ENCODE measurements around the gene DPYSL4.
A peak's percentile ranks its signal among the peaks of the same experiment; 100 is the strongest.

The DPYSL4 gene
- total RNA-seq, result 0.05 to 7.3 (median 1.2) reads per million in 3 experiments

DNA sequence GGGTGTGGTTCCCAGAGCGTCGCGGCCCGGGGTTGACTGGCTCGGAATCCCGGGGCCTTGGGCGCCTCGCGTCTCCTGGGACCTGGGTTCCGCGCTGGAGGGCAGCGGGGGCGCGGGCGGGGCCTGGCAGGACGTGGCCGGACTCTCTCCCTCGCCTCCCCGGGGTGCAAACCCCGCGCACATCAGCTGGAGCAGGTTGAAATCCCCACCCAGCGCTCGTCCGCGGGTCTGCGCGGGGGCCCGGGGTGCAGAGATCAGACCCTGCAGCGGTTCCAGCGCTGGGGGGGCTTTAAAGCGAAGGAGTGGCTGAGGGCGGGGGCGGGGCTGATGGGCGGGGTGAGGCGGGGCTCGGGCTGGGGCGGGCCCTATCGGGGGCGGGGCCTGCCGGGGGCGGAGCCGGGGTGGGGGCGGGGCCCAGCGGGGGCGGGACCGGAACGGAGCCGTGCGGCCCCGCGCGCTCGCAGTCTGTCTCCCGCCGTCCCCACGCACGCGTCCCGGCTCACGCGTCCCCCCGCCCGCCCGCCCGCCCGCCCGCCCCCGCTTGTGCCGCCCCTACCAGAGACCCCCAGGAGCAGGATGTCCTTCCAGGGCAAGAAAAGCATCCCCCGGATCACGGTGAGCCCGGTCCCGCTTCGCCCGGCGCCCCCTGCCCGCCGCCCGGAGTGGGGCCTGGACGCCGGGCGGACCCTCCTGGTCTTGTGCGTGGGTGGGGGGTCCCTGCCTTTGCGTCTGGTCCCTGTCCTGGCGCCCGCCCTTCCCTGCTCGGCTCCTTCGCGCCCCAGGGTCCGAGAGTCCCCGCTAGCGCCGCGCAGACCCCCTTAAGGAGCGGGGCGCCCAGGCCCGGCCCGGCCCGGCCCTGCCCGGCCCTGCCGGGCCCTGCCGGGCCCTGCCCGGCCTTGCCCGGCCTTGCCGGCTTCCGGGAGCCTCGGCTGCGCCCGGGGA, at the start of gene DPYSL4:
Gene DPYSL4 (plus strand): TSS at position 461 of the 942 bp plus-strand sequence. CDS start 116 bp downstream, at position 577.
- DNase-seq, result no peak

DNA sequence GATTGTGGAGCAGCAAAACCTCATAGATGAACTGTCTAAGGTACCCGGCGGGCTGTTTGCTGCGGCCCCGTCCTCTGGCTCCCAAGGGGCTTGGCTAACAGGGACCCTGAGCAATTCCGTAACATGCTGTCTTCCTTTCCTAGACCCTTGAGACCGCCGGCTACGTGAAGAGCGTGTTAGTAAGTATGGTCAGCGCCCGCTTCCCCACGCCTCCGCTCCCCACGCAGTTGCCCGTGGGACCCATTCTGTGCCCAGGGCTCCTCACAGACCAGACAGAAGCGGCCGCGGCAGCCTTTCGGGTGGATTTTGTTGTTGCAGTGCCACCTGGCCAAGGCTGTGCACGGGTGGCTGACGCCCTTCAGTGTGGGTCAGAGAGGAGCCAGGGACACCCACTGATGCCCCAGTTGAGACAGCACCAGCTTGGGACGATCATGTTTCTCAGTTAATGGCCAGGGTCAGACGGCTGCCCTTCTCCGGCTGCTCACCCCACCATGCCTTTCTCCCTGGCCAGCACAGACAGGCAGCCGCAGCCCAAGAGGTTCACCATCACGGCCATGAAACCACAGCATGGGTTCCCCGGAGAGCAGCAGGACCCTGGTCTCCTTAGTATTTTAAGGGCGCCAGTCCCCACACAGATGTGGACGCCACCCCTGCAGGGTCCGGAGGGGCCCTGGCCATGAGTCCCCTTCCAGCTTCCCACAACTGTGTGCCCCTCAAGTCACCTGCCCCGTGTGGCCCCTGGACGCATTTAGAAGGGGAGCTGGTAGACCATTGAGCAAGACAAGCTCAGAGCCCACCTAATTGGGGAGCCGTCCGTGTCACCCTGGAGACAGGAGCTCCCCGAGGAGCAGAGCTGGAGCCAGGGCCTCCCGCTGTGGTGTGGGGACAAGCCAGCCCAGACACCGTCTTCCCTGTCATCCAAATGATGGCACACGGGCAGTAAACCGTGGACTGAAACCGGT, 49.4 kb upstream of the DPYSL4 start:
- DNase-seq, result no peak

DNA sequence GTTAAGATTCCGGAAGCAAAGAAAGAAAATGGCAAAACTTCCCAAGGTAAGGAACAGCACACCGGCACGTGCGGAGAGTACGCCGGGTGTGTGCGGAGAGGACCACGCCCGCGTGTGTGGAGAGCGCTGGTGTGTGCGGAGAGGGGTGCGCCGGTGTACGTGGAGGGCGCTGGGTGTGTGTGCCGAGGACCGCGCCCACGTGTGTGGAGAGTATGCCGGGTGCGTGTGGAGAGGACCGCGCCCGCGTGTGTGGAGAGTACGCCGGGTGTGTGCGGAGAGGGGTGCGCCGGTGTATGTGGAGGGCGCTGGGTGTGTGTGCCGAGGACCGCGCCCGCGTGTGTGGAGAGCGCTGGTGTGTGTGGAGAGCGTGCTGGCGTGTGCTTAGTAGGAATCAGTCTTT, 48.6 kb upstream of the DPYSL4 start:
- DNase-seq, result no peak

DNA sequence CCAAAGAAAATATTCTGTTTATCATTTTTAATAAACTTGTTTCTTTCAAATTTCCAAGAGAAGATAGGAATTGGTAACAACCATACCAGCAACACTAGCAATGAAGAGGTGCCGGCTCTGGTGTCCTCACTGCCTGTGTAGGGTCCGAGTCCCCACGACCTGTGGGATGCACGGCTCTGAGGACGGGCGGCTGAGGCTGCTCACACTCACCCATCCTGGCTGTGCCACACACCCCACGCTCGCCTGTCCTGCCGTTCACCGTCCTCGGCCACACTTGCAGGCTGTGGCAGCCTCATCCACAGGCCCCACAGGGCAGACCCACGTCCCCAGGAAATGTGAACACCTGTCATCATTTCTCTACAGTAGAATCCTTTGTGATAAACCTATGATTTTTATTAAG, 48.2 kb upstream of the DPYSL4 start:
- DNase-seq, result no peak

DNA sequence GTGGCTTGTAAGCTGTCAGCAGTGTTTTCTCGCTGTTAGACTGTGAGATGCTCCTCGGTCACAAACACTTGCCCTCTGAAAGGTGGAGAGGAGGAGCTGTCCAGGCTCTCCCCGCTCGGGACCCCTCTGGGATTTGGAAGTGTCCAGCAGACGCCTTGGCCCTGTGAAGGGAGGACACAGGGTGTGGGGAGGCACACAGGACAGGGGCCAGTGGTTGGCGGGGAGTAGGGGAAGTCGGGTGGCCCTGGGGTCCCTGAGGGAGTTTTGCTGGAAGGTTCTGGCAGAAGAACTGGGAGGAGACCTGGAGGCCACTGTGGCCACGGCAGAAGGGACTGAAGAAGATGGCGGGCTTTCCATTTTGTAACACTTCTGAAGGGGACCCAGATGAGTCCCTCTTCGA, 47.2 kb upstream of the DPYSL4 start:
- DNase-seq, result no peak

DNA sequence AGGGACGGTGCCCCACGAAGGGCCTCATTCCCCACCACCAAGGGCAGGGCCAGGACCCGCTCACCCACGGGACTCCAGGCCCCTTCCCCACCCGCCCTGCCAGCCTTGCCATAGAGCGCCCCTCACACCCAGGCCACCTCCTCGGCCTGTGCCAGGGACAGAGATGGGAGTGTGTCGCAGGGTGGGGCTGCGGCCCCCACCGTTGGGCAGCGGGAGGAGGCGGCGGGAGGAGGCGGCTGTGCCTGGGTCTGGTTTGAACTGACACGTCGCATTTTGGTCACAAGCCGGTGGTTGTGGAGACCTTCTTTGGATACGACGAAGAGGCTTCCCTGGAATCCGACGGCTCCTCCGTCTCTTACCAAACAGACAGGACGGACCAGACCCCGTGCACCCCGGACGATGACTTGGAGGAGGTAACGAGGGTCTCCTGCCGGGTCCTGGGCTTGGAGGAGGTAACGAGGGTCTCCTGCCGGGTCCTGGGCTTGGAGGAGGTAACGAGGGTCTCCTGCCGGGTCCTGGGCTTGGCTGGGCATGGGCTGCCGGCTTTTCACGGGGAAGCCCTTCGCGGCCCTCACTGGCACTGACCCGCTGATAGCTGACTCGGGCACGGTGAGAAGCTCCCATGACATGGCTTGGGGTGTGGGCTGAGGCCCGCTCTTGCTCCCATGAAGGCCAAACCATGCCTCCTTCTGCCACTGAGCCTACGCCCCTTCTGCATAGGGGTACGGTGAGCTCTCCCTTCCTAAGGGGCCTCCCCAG, 46.4 kb upstream of the DPYSL4 start:
- DNase-seq, result no peak

DNA sequence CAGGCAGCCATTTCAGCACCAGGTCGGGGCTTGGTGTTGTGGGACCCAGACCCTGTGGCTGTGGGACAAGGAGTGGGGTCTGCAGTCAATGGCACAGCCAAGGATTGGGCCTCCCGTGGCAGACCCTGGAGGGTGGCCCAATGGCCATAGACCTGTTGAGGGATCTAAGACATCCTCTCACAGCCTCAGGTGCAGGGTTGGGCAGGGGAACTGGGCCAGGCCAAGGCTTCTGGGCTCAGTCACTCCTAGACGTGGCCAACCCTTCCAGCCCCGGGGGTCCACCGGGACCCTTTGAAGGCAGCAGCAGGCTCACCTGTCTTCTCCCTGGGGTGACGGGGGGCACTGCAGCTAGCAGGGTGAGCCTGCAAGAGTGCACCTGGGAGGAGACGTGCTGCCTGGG, 45.7 kb upstream of the DPYSL4 start:
- no peak for DNase-seq

DNA sequence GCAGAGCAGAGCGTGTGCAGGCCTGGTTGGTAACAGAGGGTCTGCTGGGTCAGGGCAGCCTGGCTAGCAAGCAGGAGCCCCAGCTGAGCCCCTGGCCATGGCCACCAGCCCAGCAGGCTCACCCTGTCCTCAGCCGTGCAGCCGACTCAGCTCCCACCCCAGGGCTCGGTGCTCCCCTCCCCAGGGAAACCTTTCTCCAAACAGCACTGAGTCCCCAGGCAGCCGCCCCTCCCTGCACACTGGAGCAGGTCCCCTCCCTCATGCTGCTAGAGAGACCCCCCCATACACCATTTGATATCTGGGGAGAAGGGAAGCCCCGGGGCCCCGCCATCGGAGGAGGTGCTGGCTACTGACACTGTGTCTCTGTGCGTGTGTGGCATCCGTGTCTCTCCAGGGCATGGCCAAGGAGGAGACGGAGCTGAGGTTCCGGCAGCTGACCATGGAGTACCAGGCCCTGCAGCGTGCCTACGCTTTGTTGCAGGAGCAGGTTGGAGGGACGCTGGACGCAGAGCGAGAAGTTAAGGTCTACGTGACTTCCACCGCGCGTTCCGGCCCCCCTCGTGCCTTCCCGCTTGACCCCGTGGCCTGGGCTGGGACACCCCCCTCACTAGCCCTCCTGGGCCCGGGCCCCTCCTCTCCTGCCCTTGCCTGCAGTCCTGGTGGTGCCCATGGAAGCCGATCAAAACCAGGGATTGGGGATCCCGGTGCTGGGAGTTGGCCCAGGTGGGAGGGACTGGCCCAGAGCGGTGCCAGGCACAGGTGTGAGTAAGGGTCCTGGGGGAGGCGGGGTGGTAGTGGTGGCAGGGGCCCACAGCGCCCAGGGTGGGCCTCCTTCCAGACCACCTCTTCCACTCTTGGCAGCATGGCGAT, 45.0 kb upstream of the DPYSL4 start:
- no peak for DNase-seq

DNA sequence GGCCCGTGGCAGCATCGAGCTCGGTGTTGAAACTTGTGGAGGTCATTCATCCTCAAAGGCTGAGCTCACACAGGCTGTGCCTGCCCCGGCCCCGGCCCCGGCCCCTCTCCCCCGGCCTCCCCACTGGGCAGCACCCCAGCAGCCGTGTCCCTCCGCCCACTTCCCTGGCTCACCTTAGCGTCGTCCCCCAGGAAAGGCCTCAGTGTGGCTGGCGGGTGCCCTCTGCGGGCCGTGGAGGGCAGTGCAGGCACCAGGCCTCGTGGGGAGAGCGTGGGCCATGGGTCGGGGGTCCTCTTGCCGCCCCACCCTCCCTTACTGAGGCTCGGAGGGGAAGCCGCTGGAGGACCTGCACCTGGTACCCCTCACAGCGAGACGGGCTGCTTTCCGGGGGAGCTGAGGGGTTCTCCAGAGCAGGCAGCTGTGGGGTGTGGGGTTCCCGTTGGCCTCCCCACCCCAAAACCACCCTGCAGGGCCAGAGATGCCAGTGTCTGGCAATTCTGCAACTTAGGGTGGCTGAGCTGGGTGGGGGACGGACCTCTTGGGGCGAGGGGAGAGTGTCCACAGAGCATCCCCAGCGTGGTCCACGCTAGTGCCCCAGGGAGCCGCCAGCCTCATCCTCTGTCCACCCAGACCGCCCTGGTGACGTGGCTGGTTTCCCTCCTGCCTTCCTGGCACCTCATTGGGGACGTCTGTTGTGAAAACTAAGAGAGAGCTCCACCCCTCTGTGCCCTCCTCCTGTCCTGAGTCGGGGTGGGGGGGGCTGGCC, 44.2 kb upstream of the DPYSL4 start:
- peak; percentile 28 for DNase-seq

DNA sequence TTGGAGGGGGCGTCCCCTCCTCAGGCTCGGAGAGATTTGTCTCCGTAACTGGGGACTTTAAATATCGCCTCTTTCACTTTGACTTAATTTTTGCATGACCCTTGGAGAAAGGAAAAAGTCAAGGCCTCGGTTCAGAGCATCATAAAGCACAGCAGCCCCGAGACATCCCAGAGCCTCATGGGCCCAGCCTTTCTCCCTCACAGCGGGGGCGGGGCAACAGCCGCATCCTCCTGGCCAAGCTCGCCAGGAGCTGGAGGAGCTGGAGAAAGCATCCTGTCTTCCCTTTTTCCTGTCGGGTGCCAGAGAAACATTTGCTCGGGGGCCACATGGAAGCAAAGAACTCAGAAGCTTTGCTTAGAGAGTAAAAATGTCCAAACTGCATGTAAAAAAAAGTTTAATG, 43.6 kb upstream of the DPYSL4 start:
- no peak for DNase-seq

DNA sequence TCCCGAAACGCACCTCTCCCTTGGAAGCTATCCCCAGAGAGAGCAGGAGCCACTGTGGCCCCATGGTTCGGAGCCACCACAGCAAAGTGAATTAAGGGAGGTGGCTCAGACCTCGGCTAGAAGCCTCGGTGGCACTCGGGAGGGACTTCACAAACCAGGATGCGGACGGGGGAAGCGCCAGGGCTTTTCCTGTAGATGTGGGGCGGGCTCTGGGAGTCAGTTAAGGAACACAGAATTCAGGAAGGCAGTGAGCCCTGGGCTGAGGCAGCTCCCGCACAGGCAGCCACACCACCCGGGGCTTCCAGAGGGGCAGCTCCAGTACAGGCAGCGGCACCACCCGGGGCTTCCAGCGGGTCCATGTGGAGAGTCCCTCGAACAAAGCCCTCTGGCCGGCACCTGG, 42.7 kb upstream of the DPYSL4 start:
- no peak for DNase-seq

DNA sequence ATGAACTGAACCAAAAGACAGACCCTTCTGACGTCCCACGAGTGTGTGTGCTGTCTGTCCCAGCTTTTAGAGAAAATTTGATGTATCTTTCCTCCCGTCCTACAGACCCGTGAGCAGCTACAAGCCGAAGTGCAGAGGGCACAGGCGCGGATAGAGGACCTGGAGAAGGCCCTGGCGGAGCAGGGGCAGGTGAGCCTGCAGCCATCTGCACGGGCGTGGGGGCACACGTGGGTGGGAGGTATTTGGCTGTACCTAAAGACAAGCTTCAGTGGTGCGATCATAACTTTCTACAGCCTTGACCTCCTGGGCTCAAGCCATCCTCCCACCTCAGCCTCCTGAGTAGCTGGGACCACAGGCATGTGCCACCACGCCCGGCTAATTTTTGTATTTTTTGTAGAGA, 41.7 kb upstream of the DPYSL4 start:
- no peak for DNase-seq

DNA sequence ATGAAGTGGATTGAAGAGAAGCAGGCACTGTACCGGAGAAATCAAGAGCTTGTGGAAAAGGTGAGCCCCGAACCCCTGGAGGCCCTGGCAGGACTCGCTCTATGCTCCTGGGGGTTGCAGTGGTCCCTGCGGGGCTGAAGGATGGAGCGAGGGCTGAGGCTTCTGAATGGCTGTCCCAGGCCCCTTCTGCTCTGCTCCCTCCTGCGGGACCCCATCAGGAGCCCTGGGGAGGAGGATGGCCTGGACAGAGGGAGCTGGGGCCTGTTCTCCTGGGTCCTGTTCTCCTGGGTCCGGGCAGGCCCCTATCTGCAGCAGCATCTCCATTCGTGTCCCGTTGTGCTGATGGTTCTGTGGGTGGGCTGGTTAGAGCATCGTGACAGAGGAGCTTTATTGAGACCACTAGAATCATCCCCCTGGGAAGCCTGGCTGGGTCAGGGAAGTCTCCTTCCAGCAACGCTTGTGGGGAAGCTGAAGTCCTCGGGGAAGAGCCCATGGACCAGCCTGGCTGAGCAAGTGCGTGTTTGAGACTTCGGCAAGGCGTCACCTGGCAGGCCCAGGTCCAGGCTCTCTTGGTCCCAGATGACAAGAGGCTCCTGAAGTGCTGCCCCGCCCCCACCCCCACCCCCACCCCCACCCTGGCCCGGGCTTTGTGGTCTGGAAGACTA, 41.1 kb upstream of the DPYSL4 start:
- DNase-seq, result no peak

DNA sequence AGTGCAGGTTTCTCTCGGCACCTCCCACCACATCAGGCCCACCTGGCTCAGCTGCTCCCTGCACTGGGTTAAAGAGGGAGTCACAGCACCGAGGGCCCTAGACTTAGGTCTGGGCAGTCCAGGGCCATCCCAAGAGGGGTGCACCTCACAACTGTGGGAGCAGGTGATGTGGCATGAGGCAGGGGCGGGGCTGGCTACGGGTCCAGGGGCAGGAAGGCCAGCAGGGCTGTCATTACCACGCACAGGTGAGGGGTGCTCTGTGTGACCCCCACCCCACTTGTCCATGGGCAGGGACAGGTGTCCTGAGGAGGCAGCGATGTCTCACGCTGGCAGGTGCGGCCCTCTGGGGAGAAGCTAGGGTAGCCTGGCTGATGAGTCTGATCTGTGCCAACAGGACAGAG, 40.5 kb upstream of the DPYSL4 start:
- DNase-seq, result no peak

DNA sequence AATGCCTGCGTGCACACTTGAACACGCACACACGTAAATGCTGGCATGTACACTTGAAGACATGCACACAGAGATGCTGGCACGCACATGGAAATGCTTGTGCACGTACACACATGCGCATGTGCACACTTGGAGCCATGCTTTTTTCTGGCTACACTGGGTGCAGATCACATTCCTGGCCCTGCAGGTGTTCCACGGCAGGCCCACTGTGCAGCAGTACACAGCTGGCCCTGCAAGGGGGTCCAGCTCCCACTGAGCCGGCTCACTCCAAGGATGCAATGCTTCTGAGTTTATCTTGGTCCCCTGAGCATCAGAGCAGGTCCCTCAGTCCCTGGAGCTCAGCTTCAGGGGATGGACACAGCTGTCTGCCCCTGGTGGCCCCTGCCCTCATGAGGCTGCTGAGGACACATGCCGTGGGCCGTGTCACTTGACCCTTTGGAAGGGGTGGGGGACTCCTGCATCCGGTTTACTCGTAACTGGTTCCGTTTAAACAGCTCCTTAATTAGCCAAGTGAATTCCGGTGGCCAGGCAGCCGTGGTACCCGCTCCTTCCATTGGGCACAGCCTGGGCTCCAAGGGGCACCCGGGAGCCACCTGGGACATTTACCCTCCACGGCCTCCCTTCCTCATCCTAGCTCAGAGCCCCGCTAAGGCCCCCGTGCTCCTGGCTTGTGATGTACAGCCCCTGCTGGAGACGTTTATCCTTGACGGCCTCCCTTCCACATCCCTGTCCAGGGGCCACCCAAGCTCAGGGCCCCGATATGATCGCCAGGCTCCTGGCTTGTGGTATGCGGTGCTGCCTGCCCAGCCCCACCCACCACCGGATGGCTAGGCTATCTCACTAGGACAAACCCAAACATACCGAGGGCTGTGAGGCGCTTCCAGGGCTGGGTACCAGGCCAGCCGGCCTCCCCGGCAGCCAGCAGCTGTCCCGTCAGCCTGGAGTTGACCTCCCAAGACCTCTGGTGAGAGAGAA, 39.5 kb upstream of the DPYSL4 start:
- DNase-seq, result no peak

DNA sequence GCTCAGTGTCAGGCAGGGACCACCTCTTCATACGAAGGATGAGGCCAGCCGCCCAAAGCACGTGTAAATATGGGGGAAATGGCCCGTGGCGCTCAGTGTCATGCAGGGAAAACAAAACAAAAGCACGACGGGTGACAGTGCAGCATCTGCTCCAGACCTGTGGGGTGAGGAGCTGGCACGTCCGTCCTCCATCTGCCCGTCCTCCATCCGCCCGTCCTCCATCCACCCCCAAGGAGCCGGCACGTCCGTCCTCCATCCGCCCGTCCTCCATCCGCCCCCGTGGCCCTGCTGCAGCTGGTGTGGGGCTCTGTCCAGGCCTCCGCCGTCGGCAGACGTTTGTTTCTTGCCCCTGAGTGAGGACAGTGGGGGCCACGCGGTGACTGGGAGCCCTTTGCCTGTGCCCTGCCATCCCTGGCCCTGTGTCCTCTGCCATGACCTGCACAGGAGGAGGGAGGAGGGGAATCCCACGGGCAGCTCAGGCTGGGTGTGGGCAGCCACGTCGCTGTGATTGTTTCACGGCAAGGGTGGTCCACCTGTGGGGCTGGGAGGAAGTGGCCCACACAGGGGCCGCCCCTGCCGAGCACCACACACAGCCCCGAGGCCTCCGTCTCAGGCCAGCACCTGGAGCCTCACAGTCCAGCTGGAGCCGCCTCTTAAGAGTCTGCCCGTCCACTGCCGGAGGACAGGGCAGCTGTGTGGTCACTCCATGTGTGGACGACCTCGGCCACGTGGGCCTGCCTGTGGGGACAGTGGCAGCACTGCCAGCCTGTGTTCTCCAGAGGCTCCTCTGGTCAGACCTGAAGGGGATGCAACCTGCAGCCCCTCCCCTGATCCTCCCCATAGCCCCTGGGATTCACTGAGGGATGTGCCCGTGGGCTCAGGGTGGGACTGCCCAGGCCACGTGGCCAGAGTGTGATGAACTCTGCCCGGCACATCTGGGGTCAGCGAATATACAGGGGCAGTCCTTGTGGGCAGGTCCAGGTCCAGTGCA, 38.2 kb upstream of the DPYSL4 start:
- no peak for DNase-seq

DNA sequence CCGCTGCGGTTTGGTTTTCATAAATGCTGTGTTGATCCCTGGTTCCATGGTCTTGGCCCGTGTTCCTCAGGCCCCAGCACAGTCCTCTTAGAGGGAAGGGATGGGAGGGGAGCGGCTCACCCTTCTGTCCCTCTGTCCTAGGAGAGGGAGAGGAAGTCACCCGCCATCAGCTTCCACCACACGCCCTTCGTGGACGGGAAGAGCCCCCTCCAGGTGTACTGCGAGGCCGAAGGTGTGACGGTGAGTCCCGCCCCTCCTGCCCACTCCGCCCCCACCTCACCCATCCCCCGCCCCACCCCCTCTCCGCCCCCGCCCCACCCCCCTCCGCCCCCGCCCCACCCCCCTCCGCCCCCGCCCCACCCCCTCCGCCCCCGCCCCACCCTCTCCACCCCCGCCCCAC, 37.5 kb upstream of the DPYSL4 start:
- DNase-seq, result no peak

DNA sequence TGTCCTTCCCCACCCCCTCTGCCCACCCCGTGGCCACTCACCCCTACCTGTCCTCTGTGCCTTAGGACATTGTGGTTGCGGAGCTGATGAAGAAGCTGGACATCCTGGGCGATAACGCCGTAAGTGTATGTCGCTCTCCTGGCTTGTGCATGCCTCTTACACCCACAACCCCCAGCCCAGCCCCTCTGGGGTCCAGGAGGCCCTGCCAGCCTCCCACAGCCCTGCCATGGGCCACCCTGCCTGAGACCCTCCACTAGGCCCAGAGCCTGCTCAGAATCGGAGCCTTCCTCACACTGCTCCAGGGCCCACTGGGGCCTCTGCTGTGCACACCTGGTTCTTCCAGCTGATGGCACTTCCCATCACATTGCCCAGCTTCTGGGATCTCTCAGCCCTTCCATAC, 36.8 kb upstream of the DPYSL4 start:
- no peak for DNase-seq
